AG04450 (cell line): Measurements from ENCODE around the gene MYO10. TPM values are rescaled to one million over a fixed set of nuclear protein-coding genes. Genes with fewer than 3 reads are reported as not detected.

ENCODE experiments used
- CTCF ChIA-PET: fragments of 300-600, 350-600 bp; formaldehyde crosslinking; extraction: SDS; loops from one replicate; lab custom pipeline; 2022; ENCODE audit warnings: antibody characterized with exemption, inconsistent platforms; lab: Charles Lee
- POLR2A ChIA-PET: fragments of 350-600 bp; formaldehyde crosslinking; extraction: SDS; loops from one replicate; lab custom pipeline; 2021; ENCODE audit warnings: antibody characterized with exemption, inconsistent platforms; lab: Yijun Ruan, JAX
- DNase-seq: peaks from one replicate; pipeline ENCODE4 v3.0.0-alpha.2; 2011; ENCODE audit warnings: low read depth, low spot score
- H3K27ac ChIP-seq: one replicate; pipeline ENCODE4 v1.5.1; 2012; ENCODE audit warnings: low read depth, low read length, control low read depth
- H3K27me3 ChIP-seq: one replicate; pipeline ENCODE4 v1.6.0; 2012; ENCODE audit warnings: low read length; ENCODE audit not compliant: control insufficient read depth, insufficient read depth
- H3K4me3 ChIP-seq: 2 replicates; pipeline ENCODE4 v1.5.1; 2011; ENCODE audit warnings: mild to moderate bottlenecking, low read depth, low read length, control low read depth
- H3K9me3 ChIP-seq: 2 replicates; pipeline ENCODE4 v1.5.1; 2012; ENCODE audit warnings: low read length; ENCODE audit not compliant: control insufficient read depth, insufficient read depth
- CTCF ChIP-seq: IDR thresholded peaks from 2 replicates; pipeline ENCODE4 v1.5.1; 2011; ENCODE audit warnings: low read depth, low read length, control low read depth, inconsistent platforms
- polyA plus RNA-seq: library from polyadenylated mRNA; depleted of rRNA; stranded (reverse); fragments of >200 nt; gene quantifications from 2 replicates; pipeline ENCODE4 v1.2.3, GENCODE V29; 2011

The MYO10 gene
- polyA plus RNA-seq, 1 experiment, result 37.0 TPM

DNA sequence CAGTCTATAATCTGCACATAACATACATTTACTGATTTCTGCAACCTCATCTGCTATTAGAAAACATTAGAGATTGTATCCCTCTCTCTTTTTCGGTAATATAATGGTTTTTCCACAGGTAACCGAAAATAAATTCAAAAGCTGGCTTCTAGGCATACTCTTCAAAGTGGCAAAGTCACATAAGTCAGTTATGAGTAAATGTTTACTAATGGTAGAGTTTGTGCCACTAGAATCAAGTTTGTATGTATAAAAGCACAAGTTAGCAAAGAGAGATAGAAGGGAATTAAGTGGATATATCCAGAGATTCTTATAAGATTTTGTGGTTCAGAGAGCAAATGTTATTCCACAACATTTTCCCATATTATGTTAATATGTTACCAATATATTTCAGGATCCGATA is 86.9 kb downstream of the MYO10 start:
- no peak overlapping the region for H3K27ac ChIP-seq
- no peak for TF ChIP-seq CTCF
- CTCF ChIA-PET, result no interaction called here
- DNase-seq, result no peak
- no peak overlapping the region for H3K4me3 ChIP-seq
- H3K27me3 ChIP-seq, result no peaks in the 10 kb centered on the region
- POLR2A ChIA-PET, result interaction anchor here (0.6 kb wide), 1 partner anchor 18 kb away, joined by 3 read pairs; no protein-coding TSS in a partner anchor
- H3K9me3 ChIP-seq, result no peaks in the 10 kb centered on the region

DNA sequence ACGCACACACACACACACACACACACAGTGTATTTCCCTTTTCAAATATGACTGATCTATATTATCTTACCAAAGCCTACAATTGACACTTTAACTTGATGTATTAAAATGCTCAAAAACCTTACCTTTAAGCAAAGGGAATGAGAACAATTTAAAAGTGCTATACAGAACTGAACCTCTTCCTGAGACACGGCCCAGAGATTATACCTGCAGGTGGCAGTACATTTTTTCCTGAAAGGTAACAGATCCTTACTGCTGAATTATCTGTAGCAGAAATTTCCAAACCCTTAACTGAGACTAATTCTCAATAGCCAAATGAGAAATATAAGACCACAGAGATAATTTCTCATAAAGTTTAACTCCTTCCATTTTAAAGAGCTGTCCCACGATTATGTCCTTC is 91.1 kb downstream of the MYO10 start:
- Histone ChIP-seq H3K9me3 (no peaks in the 10 kb centered on the region), H3K27me3 (no peaks in the 10 kb centered on the region), H3K27ac (no peak overlapping the region), H3K4me3 (no peak overlapping the region)
- CTCF ChIA-PET, result interaction anchor here (0.6 to 1.4 kb wide), 2 partner anchors 13 to 86 kb away, joined by 3 to 5 read pairs; no protein-coding TSS in a partner anchor
- no peak for DNase-seq
- no peak for TF ChIP-seq CTCF
- POLR2A ChIA-PET, result no interaction called here

- no peaks in the 10 kb centered on the region for H3K27me3 ChIP-seq
- no peak for DNase-seq
- CTCF ChIA-PET, result interaction anchor here (3.0 kb wide), 1 partner anchor 289 kb away, joined by 12 read pairs; no protein-coding TSS in a partner anchor
- POLR2A ChIA-PET, result no interaction called here
- H3K4me3 ChIP-seq, result no peak overlapping the region
- no peaks in the 10 kb centered on the region for H3K9me3 ChIP-seq
- no peak for TF ChIP-seq CTCF
- H3K27ac ChIP-seq, result no peak overlapping the region
Measured at GRCh38 chr5:16842896-16843295, 93.2 kb downstream of the MYO10 start.

DNA sequence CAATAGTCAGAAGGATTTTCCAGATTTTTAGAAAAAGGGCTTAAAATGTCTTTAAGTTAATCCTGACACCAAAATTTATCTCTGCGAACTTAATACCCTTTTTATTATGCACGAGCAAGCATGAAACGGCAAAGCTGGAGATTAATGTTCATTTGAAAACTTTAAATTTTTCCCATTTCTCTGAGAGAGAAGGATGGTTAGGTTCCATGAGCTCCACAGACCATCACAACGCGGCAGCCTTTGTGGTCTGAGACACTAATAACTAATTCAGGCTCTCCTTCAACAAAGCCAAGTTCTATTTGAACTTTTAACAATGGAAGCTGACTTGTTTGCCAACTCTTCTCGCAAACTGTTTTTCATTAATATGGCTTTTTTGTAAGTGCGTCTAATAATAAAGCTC is 94.7 kb downstream of the MYO10 start:
- H3K27me3 ChIP-seq, result no peaks in the 10 kb centered on the region
- CTCF ChIA-PET, result interaction anchor here (2.8 to 3.0 kb wide), 2 partner anchors 291 to 349 kb away, joined by 9 to 12 read pairs; no protein-coding TSS in a partner anchor
- no peak for TF ChIP-seq CTCF
- POLR2A ChIA-PET, result no interaction called here
- no peak for DNase-seq
- no peak overlapping the region for H3K27ac ChIP-seq
- H3K9me3 ChIP-seq, result no peaks in the 10 kb centered on the region
- no peak overlapping the region for H3K4me3 ChIP-seq

DNA sequence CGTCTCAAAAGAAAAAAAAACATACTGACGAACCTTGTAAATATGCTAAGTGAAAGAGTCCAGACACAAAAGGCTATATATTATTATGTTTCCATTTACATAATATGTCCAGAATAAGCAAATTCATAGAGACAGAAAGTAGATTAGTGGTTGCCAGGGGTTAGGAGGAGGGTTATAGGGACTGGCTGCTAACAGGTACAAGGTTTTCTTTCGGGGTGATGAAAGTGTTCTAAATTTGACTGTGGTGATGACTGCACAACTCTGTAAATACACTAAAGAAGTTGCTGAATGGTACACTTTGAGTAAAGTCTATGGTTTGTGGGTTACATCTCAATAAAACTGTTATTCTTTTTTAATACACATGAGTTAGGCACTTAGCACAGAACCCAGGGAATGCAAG is 98.8 kb downstream of the MYO10 start:
- Histone ChIP-seq H3K9me3 (no peaks in the 10 kb centered on the region), H3K4me3 (no peak overlapping the region), H3K27me3 (no peaks in the 10 kb centered on the region), H3K27ac (no peak overlapping the region)
- DNase-seq, result no peak
- ChIA-PET CTCF (no interaction called here), POLR2A (no interaction called here)
- no peak for TF ChIP-seq CTCF
